ENCODE measurements around the gene KNCN.

The KNCN gene

GRCh38 chr1:46539972-46540371, 11.5 kb downstream of the KNCN start:
- Histone ChIP-seq H3K27me3 (ENCODE audit: low read depth, low read length) (peaks cover 23% of the 10 kb centered on the region), H3K4me3 (ENCODE audit: low read depth in 1 of 2, low read length in 2 of 2) (no peak overlapping the region), H3K27ac (ENCODE audit: low read length) (no peak overlapping the region), H3K9me3 (ENCODE audit: control insufficient read depth in 1 of 2, low read length in 2 of 2) (no peaks in the 10 kb centered on the region), H3K4me1 (ENCODE audit: control insufficient read depth in 1 of 2, insufficient read depth in 2 of 2, low read length in 2 of 2) (peaks cover 0 to 9% of the 10 kb centered on the region in 2 donors), H3K36me3 (ENCODE audit: control insufficient read depth in 1 of 2, insufficient read depth in 2 of 2, low read length in 2 of 2) (no peaks in the 10 kb centered on the region)

GRCh38 chr1:46538147-46538546, 13.3 kb downstream of the KNCN start:
- peaks cover 10% of the 10 kb centered on the region for H3K27me3 ChIP-seq (ENCODE audit: low read depth, low read length)
- no peak overlapping the region for H3K4me3 ChIP-seq (ENCODE audit: low read depth in 1 of 2, low read length in 2 of 2)
- no peak overlapping the region for H3K27ac ChIP-seq (ENCODE audit: low read length)
- no peaks in the 10 kb centered on the region for H3K36me3 ChIP-seq (ENCODE audit: control insufficient read depth in 1 of 2, insufficient read depth in 2 of 2, low read length in 2 of 2)
- peaks cover 0 to 5% of the 10 kb centered on the region in 2 donors for H3K4me1 ChIP-seq (ENCODE audit: control insufficient read depth in 1 of 2, insufficient read depth in 2 of 2, low read length in 2 of 2)
- no peaks in the 10 kb centered on the region for H3K9me3 ChIP-seq (ENCODE audit: control insufficient read depth in 1 of 2, low read length in 2 of 2)

GRCh38 chr1:46537651-46538050, 13.8 kb downstream of the KNCN start:
- Histone ChIP-seq H3K4me3 (ENCODE audit: low read depth in 1 of 2, low read length in 2 of 2) (no peak overlapping the region), H3K9me3 (ENCODE audit: control insufficient read depth in 1 of 2, low read length in 2 of 2) (no peaks in the 10 kb centered on the region), H3K27ac (ENCODE audit: low read length) (no peak overlapping the region), H3K4me1 (ENCODE audit: control insufficient read depth in 1 of 2, insufficient read depth in 2 of 2, low read length in 2 of 2) (peaks cover 0 to 8% of the 10 kb centered on the region in 2 donors), H3K27me3 (ENCODE audit: low read depth, low read length) (peaks cover 6% of the 10 kb centered on the region), H3K36me3 (ENCODE audit: control insufficient read depth in 1 of 2, insufficient read depth in 2 of 2, low read length in 2 of 2) (no peaks in the 10 kb centered on the region)

- no peaks in the 10 kb centered on the region for H3K36me3 ChIP-seq (ENCODE audit: control insufficient read depth in 1 of 2, insufficient read depth in 2 of 2, low read length in 2 of 2)
- peaks cover 6% of the 10 kb centered on the region for H3K27me3 ChIP-seq (ENCODE audit: low read depth, low read length)
- peaks cover 0 to 9% of the 10 kb centered on the region in 2 donors for H3K4me1 ChIP-seq (ENCODE audit: control insufficient read depth in 1 of 2, insufficient read depth in 2 of 2, low read length in 2 of 2)
- H3K4me3 ChIP-seq (ENCODE audit: low read depth in 1 of 2, low read length in 2 of 2) = no peak overlapping the region
- H3K27ac ChIP-seq (ENCODE audit: low read length) = no peak overlapping the region
- H3K9me3 ChIP-seq (ENCODE audit: control insufficient read depth in 1 of 2, low read length in 2 of 2) = no peaks in the 10 kb centered on the region
These were observed 14.9 kb downstream of the KNCN start for GRCh38 chr1:46536527-46536926.

- Histone ChIP-seq H3K27ac (ENCODE audit: low read length) (no peak overlapping the region), H3K4me1 (ENCODE audit: control insufficient read depth in 1 of 2, insufficient read depth in 2 of 2, low read length in 2 of 2) (peaks cover 0 to 9% of the 10 kb centered on the region in 2 donors), H3K27me3 (ENCODE audit: low read depth, low read length) (peaks cover 14% of the 10 kb centered on the region), H3K36me3 (ENCODE audit: control insufficient read depth in 1 of 2, insufficient read depth in 2 of 2, low read length in 2 of 2) (no peaks in the 10 kb centered on the region), H3K4me3 (ENCODE audit: low read depth in 1 of 2, low read length in 2 of 2) (no peak overlapping the region), H3K9me3 (ENCODE audit: control insufficient read depth in 1 of 2, low read length in 2 of 2) (no peaks in the 10 kb centered on the region)
These were observed 16.4 kb downstream of the KNCN start for GRCh38 chr1:46535063-46535462.

GRCh38 chr1:46533179-46533864, 18.1 kb downstream of the KNCN start:
- no peaks in the 10 kb centered on the region for H3K36me3 ChIP-seq (ENCODE audit: control insufficient read depth in 1 of 2, insufficient read depth in 2 of 2, low read length in 2 of 2)
- H3K9me3 ChIP-seq (ENCODE audit: control insufficient read depth in 1 of 2, low read length in 2 of 2) = no peaks in the 10 kb centered on the region
- peak overlapping the region; percentile 7 to 50 for H3K4me3 ChIP-seq (ENCODE audit: low read depth in 1 of 2, low read length in 2 of 2)
- H3K4me1 ChIP-seq (ENCODE audit: control insufficient read depth in 1 of 2, insufficient read depth in 2 of 2, low read length in 2 of 2) = peaks cover 0 to 9% of the 10 kb centered on the region in 2 donors
- no peak overlapping the region for H3K27ac ChIP-seq (ENCODE audit: low read length)
- H3K27me3 ChIP-seq (ENCODE audit: low read depth, low read length) = peaks cover 24% of the 10 kb centered on the region

- no peaks in the 10 kb centered on the region for H3K36me3 ChIP-seq (ENCODE audit: control insufficient read depth in 1 of 2, insufficient read depth in 2 of 2, low read length in 2 of 2)
- peak overlapping the region in 1 of 2 donors; percentile 50 for H3K4me3 ChIP-seq (ENCODE audit: low read depth in 1 of 2, low read length in 2 of 2)
- H3K9me3 ChIP-seq (ENCODE audit: control insufficient read depth in 1 of 2, low read length in 2 of 2) = no peaks in the 10 kb centered on the region
- no peak overlapping the region for H3K27ac ChIP-seq (ENCODE audit: low read length)
- H3K4me1 ChIP-seq (ENCODE audit: control insufficient read depth in 1 of 2, insufficient read depth in 2 of 2, low read length in 2 of 2) = peaks cover 2 to 9% of the 10 kb centered on the region in 2 donors
- H3K27me3 ChIP-seq (ENCODE audit: low read depth, low read length) = peaks cover 24% of the 10 kb centered on the region
These were observed 18.8 kb downstream of the KNCN start for GRCh38 chr1:46532498-46533178.

- no peaks in the 10 kb centered on the region for H3K9me3 ChIP-seq (ENCODE audit: control insufficient read depth in 1 of 2, low read length in 2 of 2)
- H3K4me3 ChIP-seq (ENCODE audit: low read depth in 1 of 2, low read length in 2 of 2) = no peak overlapping the region
- H3K27me3 ChIP-seq (ENCODE audit: low read depth, low read length) = peaks cover 24% of the 10 kb centered on the region
- peaks cover 6 to 9% of the 10 kb centered on the region in 2 donors for H3K4me1 ChIP-seq (ENCODE audit: control insufficient read depth in 1 of 2, insufficient read depth in 2 of 2, low read length in 2 of 2)
- no peaks in the 10 kb centered on the region for H3K36me3 ChIP-seq (ENCODE audit: control insufficient read depth in 1 of 2, insufficient read depth in 2 of 2, low read length in 2 of 2)
- H3K27ac ChIP-seq (ENCODE audit: low read length) = no peak overlapping the region
These were observed 19.4 kb downstream of the KNCN start for GRCh38 chr1:46532095-46532494.

- no peak overlapping the region for H3K4me3 ChIP-seq (ENCODE audit: low read depth in 1 of 2, low read length in 2 of 2)
- peaks cover 6 to 9% of the 10 kb centered on the region in 2 donors for H3K4me1 ChIP-seq (ENCODE audit: control insufficient read depth in 1 of 2, insufficient read depth in 2 of 2, low read length in 2 of 2)
- no peak overlapping the region for H3K27ac ChIP-seq (ENCODE audit: low read length)
- H3K9me3 ChIP-seq (ENCODE audit: control insufficient read depth in 1 of 2, low read length in 2 of 2) = no peaks in the 10 kb centered on the region
- peaks cover 24% of the 10 kb centered on the region for H3K27me3 ChIP-seq (ENCODE audit: low read depth, low read length)
- no peaks in the 10 kb centered on the region for H3K36me3 ChIP-seq (ENCODE audit: control insufficient read depth in 1 of 2, insufficient read depth in 2 of 2, low read length in 2 of 2)
These were observed 20.5 kb downstream of the KNCN start for GRCh38 chr1:46530791-46531409.

- Histone ChIP-seq H3K36me3 (ENCODE audit: control insufficient read depth in 1 of 2, insufficient read depth in 2 of 2, low read length in 2 of 2) (no peaks in the 10 kb centered on the region), H3K27me3 (ENCODE audit: low read depth, low read length) (peaks cover 23% of the 10 kb centered on the region)
These were observed 21.1 kb downstream of the KNCN start for GRCh38 chr1:46530311-46530710.

GRCh38 chr1:46529031-46529630, 22.3 kb downstream of the KNCN start:
- Histone ChIP-seq H3K9me3 (ENCODE audit: control insufficient read depth in 1 of 2, low read length in 2 of 2) (no peaks in the 10 kb centered on the region), H3K36me3 (ENCODE audit: control insufficient read depth in 1 of 2, insufficient read depth in 2 of 2, low read length in 2 of 2) (no peaks in the 10 kb centered on the region), H3K4me1 (ENCODE audit: control insufficient read depth in 1 of 2, insufficient read depth in 2 of 2, low read length in 2 of 2) (peaks cover 6 to 9% of the 10 kb centered on the region in 2 donors), H3K27ac (ENCODE audit: low read length) (no peak overlapping the region), H3K4me3 (ENCODE audit: low read depth in 1 of 2, low read length in 2 of 2) (no peak overlapping the region), H3K27me3 (ENCODE audit: low read depth, low read length) (peaks cover 18% of the 10 kb centered on the region)

More at GRCh38 chr1:46530311-46530710, 21.1 kb downstream of the KNCN start:
- Histone ChIP-seq H3K4me3 (ENCODE audit: low read depth in 1 of 2, low read length in 2 of 2) (no peak overlapping the region), H3K4me1 (ENCODE audit: control insufficient read depth in 1 of 2, insufficient read depth in 2 of 2, low read length in 2 of 2) (peaks cover 6 to 9% of the 10 kb centered on the region in 2 donors), H3K9me3 (ENCODE audit: control insufficient read depth in 1 of 2, low read length in 2 of 2) (no peaks in the 10 kb centered on the region), H3K27ac (ENCODE audit: low read length) (no peak overlapping the region)
